Epithelial cell of proximal tubule (primary cell): ENCODE measurements around the gene PPIL6. TPM values are rescaled to one million over a fixed set of nuclear protein-coding genes. Genes with fewer than 3 reads are reported as not detected.

Experiments used
- DNase-seq: peaks from one replicate; pipeline ENCODE4 v3.0.0-alpha.2; 2011; ENCODE audit warnings: low read depth
- H3K4me3 ChIP-seq: 2 replicates; pipeline ENCODE4 v1.5.1; 2011; ENCODE audit warnings: low read depth, mild to moderate bottlenecking, low read length
- CTCF ChIP-seq: conservative IDR thresholded peaks from 2 replicates; pipeline ENCODE4 v1.5.1; 2012; ENCODE audit warnings: low read depth, mild to moderate bottlenecking, low read length
- total RNA-seq: library from RNA; depleted of rRNA; stranded (reverse); fragments of >200 nt; gene quantifications from 2 replicates; pipeline ENCODE4 v1.2.3, GENCODE V29; 2015

PPIL6 gene
- total RNA-seq, 1 donor from 2014 or later = 2.5 TPM

- no peak for TF ChIP-seq CTCF
- no peak for DNase-seq
- no peak overlapping the region for H3K4me3 ChIP-seq
Observed at GRCh38 chr6:109363753-109364152, 76.7 kb downstream of the PPIL6 start.

- TF ChIP-seq CTCF = no peak
- no peak overlapping the region for H3K4me3 ChIP-seq
- no peak for DNase-seq
Observed at GRCh38 chr6:109362102-109362884, 78.1 kb downstream of the PPIL6 start.

GRCh38 chr6:109360791-109361190, 79.6 kb downstream of the PPIL6 start:
- no peak for DNase-seq
- no peak for TF ChIP-seq CTCF
- no peak overlapping the region for H3K4me3 ChIP-seq

- H3K4me3 ChIP-seq = no peak overlapping the region
- DNase-seq = no peak
- TF ChIP-seq CTCF = no peak
Observed at GRCh38 chr6:109360281-109360680, 80.1 kb downstream of the PPIL6 start.

GRCh38 chr6:109359248-109359647, 81.2 kb downstream of the PPIL6 start:
- no peak overlapping the region for H3K4me3 ChIP-seq
- TF ChIP-seq CTCF = no peak

GRCh38 chr6:109358204-109358603, 82.2 kb downstream of the PPIL6 start:
- no peak for TF ChIP-seq CTCF
- no peak for DNase-seq
- no peak overlapping the region for H3K4me3 ChIP-seq

More at GRCh38 chr6:109359248-109359647, 81.2 kb downstream of the PPIL6 start:
- DNase-seq = no peak

GRCh38 chr6:109356237-109356636, 84.2 kb downstream of the PPIL6 start:
- no peak overlapping the region for H3K4me3 ChIP-seq
- DNase-seq = no peak
- no peak for TF ChIP-seq CTCF
